RPMI7951 (cell line): Measurements from ENCODE around the gene NDUFB6. TPM values are rescaled to one million over a fixed set of nuclear protein-coding genes. Genes with fewer than 3 reads are reported as not detected.
"Not testable (repeated sequence)": the region's sequence is repeated elsewhere in the genome, so short reads cannot be mapped to it uniquely, and the experiment has no call there.

Source experiments
- DNase-seq: peaks from one replicate; pipeline ENCODE4 v3.0.0-alpha.2; 2012; ENCODE audit warnings: low read depth
- total RNA-seq: library from RNA; depleted of rRNA; stranded (reverse); fragments of >200 nt; shearing (Covaris generic); gene quantifications from 2 replicates; pipeline ENCODE4 v1.2.3, GENCODE V29; 2014; rRNA removed

NDUFB6 gene
- 180 and 184 TPM in 2 replicates for total RNA-seq

DNA sequence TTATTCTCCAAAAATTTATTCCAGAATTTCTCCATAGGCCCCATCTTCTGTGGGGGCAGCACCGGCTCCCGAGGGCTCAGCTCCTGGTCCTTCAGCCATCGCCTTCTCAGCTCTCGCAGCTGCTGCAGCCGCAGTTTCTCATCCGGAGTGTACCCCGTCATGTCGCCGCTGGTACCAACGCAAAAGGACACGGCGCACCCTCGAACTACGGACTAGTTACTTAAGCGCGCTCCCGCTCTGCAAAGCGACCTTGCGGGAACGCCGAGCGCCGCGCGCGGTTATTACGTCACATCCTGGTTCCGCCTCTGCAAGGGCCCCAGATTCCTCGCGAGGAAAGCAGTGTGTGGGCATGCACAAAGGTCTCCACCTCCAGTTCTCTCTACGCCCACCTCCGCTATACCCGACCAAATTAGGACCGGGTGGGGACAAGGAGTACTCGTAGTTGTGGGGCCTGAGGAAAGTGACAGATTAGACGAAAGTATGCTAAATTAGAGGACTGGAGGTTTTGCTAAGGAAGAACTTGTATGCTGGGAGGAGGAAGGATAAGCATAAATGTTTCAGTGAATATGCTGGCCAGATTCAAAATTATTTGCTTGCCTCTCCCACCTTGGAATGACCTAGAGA is at the start of gene NDUFB6:
TSS of gene NDUFB6 (minus strand) at position 260 of the 624 bp plus-strand sequence. CDS start at position 161, 99 bp downstream.
- peak; percentile 89 for DNase-seq

DNA sequence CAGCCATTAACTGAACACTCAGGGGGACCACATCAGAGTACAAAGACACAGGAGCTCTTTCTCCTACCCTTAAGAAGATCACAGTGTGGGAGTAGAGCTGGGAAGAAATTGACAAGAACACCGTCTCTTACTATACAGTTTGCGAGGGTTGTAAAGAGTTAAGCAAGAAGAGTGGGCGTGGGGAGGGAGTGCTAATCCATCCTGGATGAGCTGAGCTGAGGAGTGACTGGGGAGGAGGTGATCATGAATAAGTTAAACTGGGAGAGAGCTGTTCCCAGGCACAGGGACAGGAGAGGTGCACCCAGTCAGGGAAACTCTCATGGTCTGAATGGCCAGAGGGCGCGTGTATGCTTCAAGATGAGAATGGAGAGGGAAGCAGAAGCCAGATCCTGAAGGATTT is 45.3 kb upstream of the NDUFB6 start:
- DNase-seq: no peak

- no peak for DNase-seq
Observed at GRCh38 chr9:32606811-32607210, 33.9 kb upstream of the NDUFB6 start.

DNA sequence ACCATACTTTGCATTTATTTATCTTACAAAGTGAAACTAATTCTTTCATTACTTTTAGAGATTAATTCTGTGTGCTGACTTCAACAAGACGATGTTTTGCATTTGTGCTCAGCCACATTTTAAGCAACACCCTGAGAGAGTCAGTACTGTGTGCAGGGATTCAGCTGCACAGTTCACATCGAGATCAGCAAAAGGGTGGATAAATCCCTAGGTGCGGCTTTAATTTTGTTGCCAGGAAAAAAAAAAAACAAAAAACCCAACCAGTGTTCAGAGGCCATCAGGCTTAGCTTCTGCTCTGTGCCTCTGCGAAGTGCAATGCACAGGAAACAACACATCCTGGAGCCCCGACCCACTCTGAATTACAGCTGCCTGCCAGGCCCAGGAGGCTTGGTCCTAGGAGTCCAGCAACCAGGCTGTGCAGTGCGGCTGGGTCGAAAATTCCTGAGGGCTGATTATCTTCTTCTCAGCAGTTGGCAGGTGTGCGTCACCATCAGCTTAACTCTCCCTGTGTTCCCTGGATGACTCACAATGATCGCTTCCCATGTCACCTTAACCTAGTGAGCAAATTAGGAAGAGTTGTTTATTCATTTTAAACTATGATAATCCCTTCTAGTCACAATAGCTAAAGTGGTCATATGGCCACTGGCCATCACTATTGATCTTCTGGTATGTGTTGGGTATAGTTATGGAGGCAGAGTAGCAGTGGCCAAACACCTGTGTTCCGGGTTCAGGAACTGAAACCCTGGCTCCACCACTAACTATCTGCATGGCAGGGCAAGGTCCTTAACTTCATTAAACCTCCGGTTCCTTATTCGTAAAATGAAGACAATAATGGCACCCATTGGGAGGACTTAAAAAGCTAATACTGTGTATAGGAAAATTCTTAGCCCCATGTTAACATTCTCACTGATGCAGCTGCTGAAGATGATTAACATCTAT is 31.2 kb upstream of the NDUFB6 start:
- no peak for DNase-seq

DNA sequence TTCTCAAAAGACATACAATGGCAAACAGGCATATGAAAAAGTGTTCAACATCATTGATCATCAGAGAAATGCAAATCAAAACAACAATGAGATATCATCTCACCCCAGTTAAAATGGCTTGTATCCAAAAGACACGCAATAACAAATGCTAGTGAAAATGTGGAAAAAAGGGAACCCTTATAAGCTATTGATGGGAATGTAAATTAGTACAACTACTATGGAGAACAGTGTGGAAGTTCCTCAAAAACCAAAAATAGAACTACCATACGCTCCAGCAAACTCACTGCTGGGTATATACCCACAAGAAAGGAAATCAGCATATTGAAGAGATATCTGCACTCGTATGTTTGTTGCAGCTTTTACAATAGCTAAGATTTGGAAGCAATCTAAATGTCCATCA is 26.1 kb upstream of the NDUFB6 start:
- not testable (repeated sequence) for DNase-seq

DNA sequence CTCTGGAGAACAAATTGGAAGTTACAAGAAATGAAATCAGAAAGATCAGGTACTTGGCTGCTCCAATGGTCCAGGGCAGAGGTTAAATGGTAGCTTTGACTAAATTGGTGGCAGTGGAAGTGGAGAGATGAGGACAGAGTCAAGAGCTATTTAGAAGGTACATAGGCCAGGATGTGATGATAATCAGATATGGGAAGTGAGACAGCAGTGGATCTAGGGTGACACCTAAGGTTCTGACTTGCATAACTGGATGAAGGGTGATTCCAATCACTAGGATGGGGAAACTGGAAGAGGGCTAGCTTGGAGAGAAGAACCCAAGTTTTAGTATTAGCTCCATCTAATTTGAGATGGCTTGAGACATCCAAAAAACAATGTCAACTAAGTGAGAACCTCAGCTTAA is 24.0 kb upstream of the NDUFB6 start:
- DNase-seq: no peak

GRCh38 chr9:32596096-32596865 is 23.3 kb upstream of the NDUFB6 start:
- no peak for DNase-seq

GRCh38 chr9:32590898-32591297 is 17.9 kb upstream of the NDUFB6 start:
- DNase-seq: no peak

DNA sequence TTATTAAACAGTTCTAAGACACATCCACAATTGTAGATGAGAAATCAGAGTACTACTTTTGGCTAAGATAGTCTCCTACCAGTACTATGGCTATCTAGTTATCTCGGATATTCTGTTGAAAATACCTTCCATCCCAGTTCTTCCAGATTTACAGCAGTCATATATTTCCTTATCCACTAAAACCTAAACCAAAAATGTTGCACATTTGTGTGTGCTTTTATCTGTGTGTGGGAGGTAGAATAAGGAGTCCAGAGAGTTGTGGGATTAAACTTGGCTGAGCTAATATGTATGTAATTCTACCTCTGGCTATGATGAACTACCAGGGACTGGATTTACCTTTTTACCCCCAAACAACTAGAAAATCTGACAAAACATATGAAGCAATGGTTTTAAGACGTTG is 17.5 kb upstream of the NDUFB6 start:
- DNase-seq: no peak

DNA sequence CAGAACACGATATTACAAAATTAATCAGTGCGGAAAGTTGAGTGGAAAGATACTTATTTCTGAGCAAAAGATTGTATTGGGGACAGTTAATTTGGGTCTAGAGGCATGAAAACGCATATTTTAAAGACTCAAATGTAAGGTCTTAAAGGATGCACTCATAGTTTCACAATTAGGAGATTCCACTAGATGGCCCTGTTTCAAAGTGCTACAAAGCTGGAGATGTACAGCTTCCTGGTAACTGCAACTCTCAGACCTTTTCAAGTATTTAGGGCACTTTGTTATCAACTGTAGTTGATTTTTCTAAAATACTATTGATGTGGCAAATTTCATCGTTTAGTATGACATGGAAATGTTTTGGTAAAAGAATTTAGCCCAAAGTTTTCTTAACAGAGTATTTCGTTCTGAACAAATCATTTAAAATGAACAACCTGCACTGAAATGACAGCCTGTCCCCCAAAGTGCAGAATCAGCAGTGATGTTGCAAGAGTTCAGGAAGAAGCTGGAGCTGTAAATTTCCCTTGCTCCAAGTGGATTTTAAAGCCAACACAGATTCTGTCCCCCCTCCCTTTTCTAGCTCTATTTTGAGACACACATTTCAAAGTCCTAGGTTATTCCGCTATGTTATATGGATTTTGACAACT is 16.2 kb upstream of the NDUFB6 start:
- DNase-seq: peak; percentile 38

- no peak for DNase-seq
Observed at GRCh38 chr9:32587901-32588300, 14.9 kb upstream of the NDUFB6 start.

DNA sequence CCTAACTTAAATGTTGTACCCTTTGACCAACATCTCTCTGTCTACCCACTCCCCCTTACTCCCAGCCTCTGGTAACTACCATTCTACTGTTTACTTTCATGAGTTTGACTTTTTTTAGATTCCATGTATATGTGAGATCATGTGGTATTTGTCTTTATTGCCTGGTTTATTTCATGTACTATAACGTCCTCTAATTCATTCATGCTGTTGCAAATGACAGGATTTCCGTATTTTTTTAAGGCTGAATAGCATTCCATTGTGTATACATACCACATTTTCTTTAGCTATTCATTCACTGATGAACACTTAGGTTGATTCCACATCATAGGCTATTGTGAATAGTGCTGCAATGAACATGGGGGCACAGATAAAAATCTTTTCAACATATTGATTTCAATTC is 11.8 kb upstream of the NDUFB6 start:
- DNase-seq: no peak

DNA sequence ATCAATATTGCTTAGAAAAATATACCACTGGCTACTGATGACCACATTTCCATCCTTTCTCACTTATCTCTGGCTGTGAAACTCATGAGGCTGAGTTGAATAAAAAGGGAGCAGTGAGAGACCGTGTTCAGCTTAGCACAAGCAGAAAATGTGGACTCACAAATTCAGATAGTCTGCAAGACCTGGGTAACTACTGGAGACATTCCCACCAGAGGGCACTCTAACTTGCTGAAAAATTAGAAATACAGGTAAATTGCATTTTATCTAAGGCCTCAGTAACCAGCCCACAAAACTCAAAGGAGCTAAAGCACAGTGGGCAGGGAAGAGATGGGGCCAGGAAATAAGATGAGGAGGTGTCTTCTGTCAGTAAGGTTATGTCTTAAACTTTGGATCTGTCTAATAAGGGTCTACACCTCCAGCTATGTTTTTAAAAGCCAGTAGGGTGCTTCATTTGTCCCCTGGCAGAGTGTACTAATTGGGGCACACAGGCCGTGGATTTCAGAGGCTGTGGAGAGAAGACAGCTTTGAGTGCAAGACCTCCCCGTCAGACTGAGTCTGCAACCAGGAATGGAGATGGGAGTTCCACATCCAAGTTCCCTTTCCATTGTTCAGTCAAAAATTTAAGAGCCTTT is 8.7 kb upstream of the NDUFB6 start:
- peak; percentile 47 for DNase-seq

DNA sequence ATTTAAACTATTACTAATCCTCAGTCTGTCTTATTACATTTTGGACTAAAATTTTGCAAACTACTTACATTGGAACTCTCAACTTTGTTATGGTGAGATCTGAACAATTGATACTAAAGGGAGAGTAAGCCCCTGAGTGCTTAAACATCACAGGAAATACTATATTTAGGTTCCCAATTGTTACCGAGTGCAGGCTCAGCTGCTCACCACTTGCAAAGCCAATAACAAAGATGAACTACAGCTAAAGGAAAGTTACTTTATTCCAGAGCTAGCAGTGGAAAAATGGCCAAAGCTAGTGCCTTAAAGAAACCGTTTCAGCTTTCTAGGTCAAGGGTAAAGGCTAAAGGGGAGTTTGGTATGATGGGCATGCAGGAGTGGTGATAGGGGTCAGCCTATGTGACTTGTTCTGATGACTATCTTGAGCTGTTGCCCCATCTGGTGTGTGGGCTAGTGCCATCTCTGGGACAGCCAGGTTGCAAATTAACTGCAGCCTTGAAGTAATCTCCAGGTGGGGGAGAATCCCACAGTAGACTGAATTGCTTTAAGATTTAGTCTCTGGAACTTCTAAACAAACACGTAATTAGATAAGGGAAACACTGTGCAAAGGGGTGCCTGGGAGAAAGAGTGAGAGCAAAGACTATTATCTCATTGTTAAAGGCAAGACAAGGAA is 7.8 kb upstream of the NDUFB6 start:
- no peak for DNase-seq

DNA sequence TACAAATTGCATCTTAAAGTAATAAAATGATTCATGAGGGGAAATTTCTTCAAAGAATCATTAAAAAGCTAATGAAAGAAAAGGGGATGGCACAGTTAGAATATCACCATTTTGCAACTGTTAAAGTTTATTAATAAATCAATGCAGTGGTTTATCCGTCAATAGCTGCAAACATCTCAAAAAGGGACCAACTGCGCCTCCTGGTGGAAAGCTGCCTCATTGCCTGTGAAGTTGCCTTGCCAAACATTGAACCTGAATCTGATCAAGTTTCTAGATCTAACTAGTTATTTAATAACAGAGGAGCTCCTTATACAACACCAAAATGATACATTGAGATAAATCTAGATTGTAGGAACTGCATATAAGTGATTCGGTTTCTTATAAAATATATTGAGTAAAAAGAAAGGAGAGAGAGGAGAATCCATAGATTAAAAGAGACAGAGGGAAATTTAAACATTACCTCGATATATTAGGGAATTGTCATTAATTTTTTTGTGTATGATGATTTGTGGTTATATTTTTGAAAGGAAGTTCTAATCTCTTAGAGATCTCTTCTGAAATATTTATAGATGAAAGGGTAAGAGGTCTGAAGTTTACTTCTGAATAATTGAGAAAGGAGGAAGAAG is 6.9 kb upstream of the NDUFB6 start:
- DNase-seq: peak; percentile 47

DNA sequence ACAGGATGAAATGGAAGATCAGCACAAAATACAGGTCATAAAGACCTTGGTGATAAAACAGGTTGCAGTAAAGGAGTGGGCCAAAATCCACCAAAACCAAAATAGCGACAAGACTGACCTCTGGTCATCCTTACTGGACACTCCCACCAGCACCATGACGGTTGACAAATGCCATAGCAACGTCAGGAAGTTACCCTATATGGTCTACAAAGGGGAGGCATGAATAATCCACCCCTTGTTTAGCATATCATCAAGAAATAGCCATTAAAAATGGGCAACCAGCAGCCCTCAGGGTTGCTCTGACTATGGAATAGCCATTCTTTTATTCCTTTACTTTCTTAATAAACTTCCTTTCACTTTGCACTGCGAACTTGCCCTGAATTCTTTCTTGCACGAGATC is 6.0 kb upstream of the NDUFB6 start:
- peak; percentile 48 for DNase-seq

- no peak for DNase-seq
Observed at GRCh38 chr9:32577316-32577715, 4.4 kb upstream of the NDUFB6 start.

GRCh38 chr9:32574858-32575257 is 1.9 kb upstream of the NDUFB6 start:
- DNase-seq: no peak

DNA sequence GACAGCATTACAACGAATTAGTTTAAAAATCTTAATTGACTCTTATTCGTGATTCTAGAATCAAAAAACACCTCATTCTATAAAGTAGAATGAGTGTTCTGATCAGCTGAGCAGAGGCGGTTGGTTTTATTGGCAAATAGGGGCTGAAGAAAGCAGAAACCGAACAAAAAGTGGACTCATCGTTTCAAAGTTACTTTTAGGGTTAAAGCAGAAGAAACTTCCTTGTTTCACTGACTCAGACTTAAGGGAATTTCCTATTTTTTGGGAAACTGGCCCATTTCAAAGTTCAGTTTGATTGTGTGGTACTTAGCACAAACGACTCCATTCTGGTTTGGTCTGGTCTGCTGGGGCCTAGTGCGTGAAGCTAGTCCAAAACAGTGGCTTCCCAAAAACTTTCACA is 862 bp upstream of the NDUFB6 start:
- DNase-seq: no peak
